GM18858 (cell line): ENCODE measurements around the gene TEK.

ENCODE experiments used
- ATAC-seq: cut with Tn5 transposase; IDR thresholded peaks from one replicate; pipeline ENCODE4 v1.9.1; 2021; ENCODE audit not compliant: unreplicated experiment

TEK gene

DNA sequence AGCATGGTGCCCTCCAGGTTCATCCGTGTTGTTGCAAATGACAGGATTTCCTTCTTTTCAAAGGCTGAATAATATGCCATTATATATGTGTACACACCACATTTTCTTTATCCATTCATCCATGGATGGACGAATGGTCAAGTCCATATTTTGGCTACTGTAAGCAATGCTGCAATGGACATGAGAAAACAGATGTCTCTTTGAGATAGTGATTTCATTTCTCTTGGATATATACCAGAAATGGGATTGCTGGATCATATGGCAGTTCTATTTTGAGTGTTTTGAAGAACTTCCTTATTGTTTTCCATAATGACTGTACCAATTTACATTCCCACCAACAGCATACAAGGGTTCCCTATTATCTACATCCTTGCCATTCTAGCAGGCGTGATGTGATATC lies 67.9 kb downstream of the TEK start:
- ATAC-seq = no peak

DNA sequence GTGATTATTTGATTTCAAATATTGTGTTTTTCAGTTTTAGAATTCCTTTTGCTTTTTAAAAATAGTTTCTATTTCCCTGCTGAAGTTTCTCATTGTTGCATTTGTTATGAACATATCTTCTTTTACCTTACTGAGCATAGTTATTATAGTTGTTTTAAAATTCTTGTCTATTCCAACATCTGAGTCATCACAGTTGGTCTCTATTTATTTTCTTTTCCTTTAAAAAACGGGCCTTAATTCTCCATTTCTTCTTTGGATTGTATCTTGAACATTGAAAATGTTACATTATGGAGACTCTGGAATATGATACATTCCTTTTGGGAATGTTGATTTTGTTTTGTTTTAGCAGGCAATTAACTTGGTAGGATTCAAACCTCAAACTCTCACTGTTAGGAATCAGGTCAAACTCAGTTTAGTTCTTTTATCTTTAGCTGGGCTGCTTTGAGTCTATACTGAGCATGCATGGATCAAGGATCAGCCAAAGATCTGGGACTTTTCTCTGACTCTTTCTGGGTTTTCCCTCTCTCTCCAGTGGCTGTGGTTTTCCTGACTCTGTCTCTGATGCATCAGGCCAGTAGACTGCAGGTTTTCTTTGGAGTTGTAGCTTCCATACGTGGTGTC lies 70.3 kb downstream of the TEK start:
- no peak for ATAC-seq

DNA sequence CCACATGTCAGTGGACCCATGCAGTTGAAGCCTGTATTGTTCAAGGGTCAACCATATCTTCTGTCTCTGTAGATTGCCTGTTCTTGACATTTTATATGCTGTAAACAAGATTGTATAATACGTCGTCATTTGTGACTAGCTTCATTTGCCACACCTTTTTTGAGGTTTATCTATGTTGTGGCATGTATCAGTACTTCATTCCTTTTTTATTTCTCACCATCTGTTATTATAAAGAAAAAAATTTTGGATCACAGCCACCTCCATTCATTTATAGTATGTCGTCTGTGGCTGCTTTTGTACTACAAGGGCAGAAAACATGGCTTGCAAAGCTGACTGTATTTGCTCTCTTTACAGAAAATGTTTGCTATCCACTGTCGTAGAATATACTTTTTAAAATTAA lies 72.4 kb downstream of the TEK start:
- no peak for ATAC-seq

DNA sequence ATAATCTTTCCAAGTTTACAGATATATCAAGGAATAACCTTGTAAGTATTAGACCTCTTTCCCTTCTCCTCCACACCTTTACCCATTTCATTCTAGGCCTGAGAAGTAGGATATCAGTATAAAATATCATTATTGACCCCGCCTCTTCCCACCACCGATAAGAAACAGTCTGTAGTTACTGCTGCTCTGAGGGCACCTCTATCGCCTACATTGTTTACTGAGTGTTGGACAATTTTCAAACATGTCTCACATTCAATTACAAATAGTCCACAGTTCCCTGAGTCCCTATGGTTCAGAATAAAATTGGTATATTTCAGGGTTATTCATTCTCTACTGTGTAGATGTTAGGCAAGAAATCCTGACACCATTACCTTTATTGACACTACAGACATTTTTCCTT lies 73.4 kb downstream of the TEK start:
- no peak for ATAC-seq

DNA sequence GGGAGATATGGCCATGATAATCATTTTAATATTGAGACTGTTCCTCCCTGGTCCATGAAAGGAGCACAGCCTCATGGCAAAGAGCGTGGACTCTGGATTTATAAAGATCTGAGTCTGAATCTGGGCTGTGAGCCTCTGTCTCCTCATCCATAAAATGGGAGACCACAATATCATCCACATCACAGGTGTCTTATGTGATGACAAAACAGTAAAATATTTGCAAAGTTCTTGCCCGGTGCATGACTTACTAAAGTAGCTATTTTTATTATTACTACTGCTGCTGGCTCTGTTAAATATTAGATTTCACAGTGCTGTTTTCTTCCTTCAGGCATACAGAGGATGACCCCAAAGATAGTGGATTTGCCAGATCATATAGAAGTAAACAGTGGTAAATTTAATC lies 74.1 kb downstream of the TEK start:
- ATAC-seq = no peak

DNA sequence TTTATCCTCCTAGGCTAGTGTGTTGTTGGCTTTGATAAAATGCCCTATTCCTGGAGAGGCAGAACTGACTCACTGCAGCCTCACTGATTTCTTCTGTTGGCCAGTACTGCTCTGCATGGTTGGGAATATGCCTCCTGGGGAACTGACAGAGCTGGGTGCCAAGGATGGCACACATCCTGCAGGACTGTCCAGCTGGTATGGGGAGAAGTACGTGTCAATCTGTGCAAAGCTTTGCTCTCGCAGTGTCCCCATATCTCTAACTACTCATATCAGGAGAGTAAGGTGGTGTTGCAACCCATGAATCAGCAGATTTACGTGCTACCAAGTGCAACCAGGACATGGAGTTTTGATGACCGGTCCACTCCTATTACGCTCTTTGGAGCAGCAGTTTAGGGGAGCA lies 74.7 kb downstream of the TEK start:
- ATAC-seq = no peak

DNA sequence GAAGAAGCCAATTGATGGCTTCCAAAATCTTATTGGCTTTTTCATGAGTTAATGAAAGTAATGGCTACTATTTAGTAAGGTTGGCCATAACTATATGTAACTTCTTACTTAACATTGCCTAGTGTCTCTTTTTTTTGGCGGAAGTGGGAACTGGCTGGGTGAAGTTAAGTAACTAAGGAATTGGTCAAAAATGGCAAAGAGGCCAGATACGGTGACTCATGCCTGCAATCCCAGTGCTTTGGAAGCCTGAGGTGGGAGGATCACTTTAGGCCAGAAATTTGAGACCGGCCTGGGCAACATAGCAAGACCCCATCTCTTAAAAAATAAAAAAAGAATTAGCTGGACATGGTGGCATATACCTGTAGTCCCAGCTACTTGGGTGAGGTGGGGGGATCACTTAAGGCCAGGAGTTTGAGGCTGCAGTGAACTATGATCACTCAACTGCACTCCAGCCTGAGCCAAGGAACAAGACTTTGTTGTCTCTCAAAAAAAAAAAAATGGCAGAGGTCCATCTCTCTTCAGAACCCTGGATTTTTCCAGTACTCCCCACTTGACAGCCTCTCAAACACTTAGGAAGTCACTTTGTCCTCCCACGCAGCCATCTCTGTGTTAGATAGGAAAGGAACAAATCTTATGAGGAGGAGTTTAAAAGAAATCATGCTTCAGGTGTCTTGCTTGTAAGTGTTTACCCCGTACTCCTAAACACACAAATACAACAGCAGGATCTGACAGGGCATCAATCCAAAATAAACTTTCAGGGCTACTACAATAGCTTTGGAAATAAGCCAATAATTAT lies 75.7 kb downstream of the TEK start:
- ATAC-seq = no peak

DNA sequence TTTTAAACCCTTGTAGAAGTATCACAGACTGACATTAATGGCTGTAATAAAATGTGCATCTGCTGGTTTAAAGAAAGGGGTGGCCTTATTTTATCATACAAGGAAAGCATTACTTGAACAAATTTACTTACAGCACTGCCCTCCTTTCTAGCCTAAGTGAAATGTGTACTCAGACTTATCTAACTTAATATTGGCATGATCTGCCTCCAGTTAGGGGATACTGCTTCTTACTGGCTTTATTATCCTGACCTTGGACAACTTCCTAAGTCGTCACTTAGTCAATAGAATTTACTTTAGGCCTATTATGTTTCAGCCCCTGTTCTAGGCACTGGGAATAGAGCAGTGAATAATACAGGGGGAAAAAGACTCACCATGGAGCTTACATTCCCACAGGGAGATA lies 79.4 kb downstream of the TEK start:
- ATAC-seq = no peak

DNA sequence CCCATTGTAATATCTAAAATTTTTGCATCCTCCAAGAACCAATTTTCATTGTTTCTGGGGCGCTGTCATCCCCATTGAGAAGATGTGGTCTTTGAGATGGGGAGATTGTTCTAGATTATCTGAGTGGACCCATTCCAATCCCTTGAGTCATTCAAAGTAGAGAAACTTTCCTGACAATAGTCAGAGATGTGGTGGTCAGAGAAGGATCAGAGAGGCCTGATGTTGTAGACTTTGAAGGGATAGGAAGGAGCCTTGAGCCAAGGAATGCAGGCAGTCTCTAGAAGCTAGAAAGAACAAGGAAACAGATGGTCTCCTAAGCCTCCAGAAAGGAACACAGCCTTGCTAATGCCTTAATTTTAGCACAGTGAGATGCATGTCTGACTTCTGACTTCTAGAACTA lies 80.4 kb downstream of the TEK start:
- no peak for ATAC-seq

DNA sequence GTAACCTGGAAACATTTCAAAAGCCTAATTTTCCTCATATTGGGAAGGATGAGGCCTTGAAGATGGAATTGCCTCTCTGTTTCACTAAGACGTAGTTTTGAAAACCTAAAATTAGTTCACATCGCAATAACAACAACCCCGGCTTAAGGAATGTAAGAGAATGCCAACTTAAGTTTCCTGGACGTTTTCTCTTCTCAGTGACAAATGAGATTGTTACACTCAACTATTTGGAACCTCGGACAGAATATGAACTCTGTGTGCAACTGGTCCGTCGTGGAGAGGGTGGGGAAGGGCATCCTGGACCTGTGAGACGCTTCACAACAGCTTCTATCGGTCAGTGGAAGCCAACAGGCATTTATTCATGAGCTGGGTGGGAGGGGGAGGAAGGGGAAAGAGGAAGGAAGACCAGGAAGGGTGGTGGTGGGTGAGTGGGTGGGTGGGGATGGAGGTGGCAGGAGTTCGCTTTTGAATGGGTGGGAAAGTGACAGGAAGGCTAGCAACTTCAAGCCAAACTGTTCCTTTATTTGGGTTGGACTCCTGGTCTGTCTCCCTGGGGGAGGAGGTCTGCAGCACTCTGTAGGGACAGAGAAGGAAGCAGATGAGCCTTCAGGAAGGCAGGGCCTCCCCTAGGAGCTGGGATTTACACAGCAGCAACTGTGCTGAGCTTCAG lies 83.4 kb downstream of the TEK start:
- no peak for ATAC-seq

DNA sequence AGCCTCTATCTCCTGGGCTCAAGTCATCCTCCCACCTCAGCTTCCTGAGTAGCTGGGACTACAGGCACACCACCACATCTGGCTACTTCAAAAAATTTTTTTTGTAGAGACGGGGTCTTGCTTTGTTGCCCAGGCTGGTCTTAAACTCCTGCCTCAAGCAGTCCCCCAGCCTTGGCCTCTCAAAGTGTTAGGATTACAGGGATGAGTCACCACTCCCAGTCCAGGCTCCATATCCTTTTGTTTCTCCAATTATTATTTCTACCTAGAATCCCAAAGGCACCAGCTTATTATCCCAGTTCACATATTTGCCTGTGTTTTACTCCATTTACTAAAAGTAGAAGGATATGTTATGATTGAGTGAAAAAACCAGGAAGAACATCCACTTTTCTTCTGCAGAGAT lies 84.9 kb downstream of the TEK start:
- no peak for ATAC-seq

DNA sequence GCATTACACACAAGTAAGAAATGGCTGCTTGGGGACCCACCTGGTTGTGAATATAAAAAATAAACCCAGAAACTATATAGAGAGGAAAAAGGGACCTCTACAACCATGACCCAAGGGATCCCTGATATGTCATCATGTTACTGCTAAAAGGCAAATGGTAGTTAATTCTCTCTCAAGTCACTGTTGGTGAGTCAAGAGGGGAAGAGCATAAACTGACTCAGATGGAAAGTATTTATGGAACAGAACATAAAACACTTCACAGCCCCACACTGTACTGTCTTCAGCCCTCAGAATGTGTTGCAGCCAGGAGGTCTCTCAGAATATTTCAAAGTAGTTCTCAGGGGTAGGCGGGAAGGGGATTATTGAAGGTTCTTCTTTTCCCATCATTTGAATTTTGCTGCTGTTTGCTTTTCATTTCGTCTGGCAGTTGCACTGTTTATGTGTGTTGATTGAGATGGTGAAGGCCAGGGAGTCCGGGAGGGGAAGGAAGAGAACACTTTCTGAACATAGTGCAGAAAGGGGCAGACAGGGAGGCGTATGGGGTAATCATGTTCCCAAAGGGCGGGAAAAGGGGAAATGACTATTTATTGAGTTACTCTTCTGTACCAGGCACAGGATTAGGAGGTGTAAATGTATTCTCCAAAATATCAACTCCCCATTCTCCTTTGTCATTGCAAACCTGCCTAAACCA lies 85.5 kb downstream of the TEK start:
- ATAC-seq = no peak

DNA sequence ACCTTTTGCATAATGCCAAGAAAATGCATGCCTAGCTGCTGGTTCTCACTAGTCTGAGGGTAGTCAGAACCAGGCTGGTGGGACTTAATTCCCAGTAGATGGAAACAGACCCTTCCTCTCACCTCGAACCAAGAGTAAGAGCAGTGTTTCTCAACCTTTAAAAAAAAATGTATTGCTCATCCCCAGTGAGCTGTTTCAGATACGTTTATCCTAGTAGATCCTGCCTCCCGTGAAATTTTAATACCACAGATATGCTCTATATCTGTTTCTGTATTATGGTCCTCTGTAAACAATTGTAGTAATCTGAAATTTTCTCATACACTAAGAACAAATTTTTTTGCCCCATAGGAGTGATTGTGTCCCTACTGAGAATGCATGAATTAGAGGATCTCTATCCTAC lies 86.2 kb downstream of the TEK start:
- ATAC-seq = no peak

DNA sequence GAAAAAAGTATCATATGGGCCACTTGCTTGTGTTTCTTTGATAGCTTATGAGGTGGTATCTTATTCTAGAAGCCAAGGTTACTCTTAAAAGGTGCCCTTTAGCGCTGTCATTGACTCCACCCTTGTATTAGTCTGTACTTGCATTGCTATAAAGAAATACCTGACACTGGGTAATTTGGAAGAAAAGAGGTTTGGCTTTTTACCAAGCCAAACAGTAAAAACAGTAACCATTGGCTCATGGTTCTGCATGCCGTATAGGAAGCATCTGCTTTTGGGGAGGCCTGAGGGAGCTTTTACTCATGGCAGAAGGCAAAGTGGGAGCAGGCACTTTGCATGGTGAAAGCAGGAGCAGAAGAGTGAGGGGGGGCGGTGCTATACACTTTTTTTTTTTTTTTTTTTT lies 87.4 kb downstream of the TEK start:
- no peak for ATAC-seq

DNA sequence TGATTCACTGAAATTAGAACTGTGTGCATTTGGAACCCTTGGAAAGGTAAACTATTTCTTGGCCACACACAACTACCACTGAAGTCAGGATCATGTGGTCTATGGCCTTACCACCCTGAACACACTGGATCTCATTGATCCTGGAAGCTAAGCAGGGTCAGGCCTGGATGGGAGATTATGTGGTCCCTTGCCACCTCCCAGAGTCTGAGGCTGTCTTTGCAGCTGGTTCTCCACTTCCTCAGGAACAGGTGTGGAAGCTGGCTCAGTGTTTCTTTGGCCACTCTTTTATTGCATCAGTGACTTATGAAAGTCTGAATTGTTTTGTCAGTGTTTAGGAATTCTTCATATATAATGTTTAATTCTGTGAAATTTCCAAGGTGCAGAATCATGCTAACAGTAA lies 89.2 kb downstream of the TEK start:
- no peak for ATAC-seq

DNA sequence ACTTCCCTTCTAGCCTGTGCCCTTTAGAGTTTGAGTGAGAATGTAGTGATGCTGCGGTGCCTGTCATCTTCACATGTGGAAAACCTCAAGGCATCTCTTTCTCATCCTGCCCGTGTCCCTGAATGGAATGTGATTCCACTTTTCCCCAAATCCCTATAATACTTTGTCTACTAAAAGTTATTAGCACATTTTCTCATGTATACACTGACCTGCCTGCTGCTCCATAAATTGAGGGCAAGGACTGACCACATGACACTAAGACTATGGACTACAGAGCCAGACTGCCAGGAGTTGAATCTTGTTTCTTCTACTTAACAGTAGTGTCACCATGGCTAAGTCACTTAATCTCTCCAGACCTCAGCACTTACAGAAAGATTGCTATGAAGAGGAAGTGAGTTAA lies 93.0 kb downstream of the TEK start:
- no peak for ATAC-seq

DNA sequence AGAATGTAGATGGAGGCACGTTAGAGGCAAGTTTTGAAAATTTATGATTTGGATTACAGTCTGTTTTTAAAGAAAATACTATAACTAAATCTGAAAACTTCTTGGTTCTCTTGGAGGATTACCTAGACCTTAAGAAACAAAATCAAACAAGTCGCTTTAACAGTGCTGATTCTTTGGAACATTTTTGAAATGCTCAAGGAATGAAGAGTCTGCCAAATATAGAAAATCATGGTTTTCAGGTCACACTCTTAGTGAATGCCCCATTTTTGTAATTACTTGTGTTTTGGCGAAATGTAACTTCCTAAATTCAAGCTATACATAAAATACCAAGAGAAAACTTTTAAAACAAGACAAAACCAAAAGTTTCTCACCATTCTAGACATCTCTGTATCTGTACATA lies 94.8 kb downstream of the TEK start:
- ATAC-seq = no peak

DNA sequence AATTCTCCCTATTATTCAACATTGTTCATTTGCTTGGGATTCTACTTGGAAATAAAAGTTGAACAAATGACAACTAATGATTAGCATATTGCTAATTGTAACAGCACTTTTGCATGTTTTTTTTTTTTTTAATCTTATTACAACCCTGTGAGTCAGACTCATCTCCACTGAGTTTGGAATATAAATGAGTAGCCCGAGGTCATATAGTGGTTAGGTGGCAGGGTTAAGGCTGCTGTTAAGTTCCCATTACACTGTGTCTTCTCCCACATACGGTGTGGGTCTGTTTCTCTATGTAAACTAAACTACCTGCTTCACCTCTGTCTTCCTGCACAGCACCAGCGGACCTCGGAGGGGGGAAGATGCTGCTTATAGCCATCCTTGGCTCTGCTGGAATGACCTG lies 95.6 kb downstream of the TEK start:
- ATAC-seq = no peak

DNA sequence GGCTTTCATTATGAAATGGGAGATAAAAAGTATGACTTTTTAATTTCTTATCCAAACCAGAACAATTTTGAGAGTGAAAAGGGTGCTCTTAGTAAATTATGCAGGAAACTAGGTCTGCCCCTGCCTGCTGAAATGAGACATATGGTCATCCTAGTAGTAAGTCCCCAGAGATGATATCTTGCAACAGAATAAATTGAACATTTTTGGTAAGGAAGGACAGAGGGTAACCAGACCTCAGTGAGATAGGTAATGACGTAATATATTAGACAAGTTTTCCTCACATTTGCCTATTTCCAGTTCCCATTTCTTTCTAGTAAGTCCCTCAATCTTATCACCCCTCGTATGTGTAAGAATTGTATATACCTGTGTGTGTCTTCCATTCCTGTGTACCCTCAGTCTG lies 96.2 kb downstream of the TEK start:
- no peak for ATAC-seq

DNA sequence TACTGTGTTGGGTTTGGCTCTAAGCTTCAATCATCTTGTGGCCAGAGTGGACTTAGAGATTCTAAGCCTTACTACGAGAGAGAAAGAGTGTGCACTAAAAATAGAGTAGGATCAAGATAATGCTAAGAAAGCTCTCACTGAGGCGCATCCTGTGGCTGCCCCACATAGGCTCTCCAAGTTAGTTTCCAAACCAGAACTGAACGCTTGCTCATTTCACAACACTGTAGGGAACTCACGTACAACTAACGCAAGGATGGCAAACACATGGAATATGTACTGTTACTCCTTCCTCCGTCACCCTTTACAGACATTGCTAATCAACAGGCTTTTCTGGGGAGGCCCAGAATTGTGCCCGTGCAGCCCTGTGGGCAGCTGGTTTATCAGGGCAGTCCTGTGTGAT lies 97.0 kb downstream of the TEK start:
- no peak for ATAC-seq

DNA sequence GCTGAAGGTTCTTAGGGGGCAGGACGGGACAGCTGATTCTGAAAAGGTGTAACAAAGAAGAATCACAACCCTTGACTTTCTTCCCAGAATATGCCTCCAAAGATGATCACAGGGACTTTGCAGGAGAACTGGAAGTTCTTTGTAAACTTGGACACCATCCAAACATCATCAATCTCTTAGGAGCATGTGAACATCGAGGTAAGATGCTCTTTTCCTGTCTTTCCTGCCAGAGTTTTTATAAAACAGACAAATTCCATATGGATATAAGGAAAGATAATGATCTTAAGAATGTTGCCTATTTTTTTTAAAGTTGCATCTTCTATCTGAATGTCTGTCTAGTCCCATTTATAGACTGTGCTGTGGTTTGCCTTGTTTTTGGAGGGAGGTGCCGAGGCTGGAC lies 100.0 kb downstream of the TEK start:
- ATAC-seq = no peak

DNA sequence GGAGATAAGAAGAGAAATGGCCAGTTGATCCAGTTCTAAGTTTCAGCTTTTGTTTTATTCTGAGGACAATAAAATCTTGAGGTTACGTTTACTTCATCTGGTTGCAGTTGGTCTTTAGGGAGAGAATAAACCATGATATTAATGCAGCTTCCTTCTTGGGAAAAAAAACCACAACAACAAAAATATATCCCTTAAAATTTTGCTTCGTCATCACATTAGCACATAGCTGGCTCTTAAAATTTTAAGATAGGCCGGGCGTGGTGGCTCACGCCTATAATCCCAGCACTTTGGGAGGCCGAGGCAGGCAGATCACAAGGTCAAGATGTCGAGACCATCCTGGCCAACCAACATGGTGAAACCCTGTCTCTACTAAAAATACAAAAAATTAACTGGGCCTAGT lies 101.6 kb downstream of the TEK start:
- ATAC-seq = no peak
